GM12878 (cell line): ENCODE measurements around the gene RPRD1B. TPM values are rescaled to one million over a fixed set of nuclear protein-coding genes. Genes with fewer than 3 reads are reported as not detected.

Experiments used
- ATAC-seq: fragments of 200-7000 bp; cut with Tn5 transposase; 3 replicates; pipeline ENCODE4 v1.9.1; 2020; ENCODE audit warnings: mild to moderate bottlenecking, moderate library complexity
- BruUV-seq: library from RNA; stranded (reverse); fragments of 400-500 nt; replicated peaks from 2 replicates; lab custom pipeline; 2021; lab: Mats Ljungman, UMichigan
- CTCF ChIA-PET: fragments of 300-600 bp; sonication (Branson Sonifier 250); formaldehyde crosslinking; extraction: SDS; loops from one replicate; lab custom pipeline; 2021; ENCODE audit warnings: inconsistent platforms; lab: Yijun Ruan, JAX
- POLR2A ChIA-PET: fragments of 350-600 bp; formaldehyde crosslinking; extraction: SDS; loops from one replicate; lab custom pipeline; 2021; ENCODE audit warnings: inconsistent platforms; lab: Charles Lee
- RAD21 ChIA-PET: fragments of 300-600 bp; sonication (Branson Sonifier 250); formaldehyde crosslinking; loops from one replicate; lab custom pipeline; 2023; ENCODE audit warnings: antibody characterized with exemption; ENCODE audit not compliant: unreplicated experiment; lab: Charles Lee
- SMC1A ChIA-PET: fragments of 300-600 bp; sonication (Branson Sonifier 250); formaldehyde crosslinking; loops from one replicate; lab custom pipeline; 2023; ENCODE audit not compliant: unreplicated experiment, uncharacterized antibody; lab: Charles Lee
- DNase-seq: peaks from one replicate; pipeline ENCODE4 v3.0.0-alpha.2; 2011; ENCODE audit warnings: low read depth, low spot score
- FAIRE-seq: peaks from 3 replicates; lab custom pipeline; 2011; peaks lifted over from hg19 to GRCh38; lab: Jason Lieb, UNC
- H2AFZ ChIP-seq: 2 replicates; pipeline ENCODE4 v1.6.0; 2011; ENCODE audit warnings: low read depth, low read length, control low read depth; ENCODE audit not compliant: control insufficient read depth
- H3K27ac ChIP-seq: 2 replicates; pipeline ENCODE4 v1.5.1; 2011; ENCODE audit warnings: control low read depth; ENCODE audit not compliant: control insufficient read depth, insufficient read depth
- H3K27me3 ChIP-seq, 2 experiments: replicated peaks in 1 of 2; 2 replicates each; pipeline versions ENCODE4 v1.6.0 to v1.6.1; 2011; ENCODE audit warnings: low read length in 1 of 2; ENCODE audit not compliant: control insufficient read depth in 2 of 2, insufficient read depth in 2 of 2
- H3K36me3 ChIP-seq, 2 experiments: 2 replicates each; pipeline ENCODE4 v1.5.1; 2011; ENCODE audit warnings: low read length in 1 of 2; ENCODE audit not compliant: control insufficient read depth in 2 of 2, insufficient read depth in 2 of 2
- H3K4me1 ChIP-seq: 2 replicates; pipeline ENCODE4 v1.6.1; 2011; ENCODE audit warnings: mild to moderate bottlenecking, low read length, moderate library complexity, mixed read lengths; ENCODE audit not compliant: control insufficient read depth, insufficient read depth
- H3K4me2 ChIP-seq: 2 replicates; pipeline ENCODE4 v1.6.0; 2011; ENCODE audit warnings: control low read depth; ENCODE audit not compliant: control insufficient read depth, insufficient read depth
- H3K4me3 ChIP-seq: fragments of 200-600 bp; sonication (generic); 2 replicates; pipeline ENCODE4 v1.5.1; 2016
- H3K79me2 ChIP-seq: 2 replicates; pipeline ENCODE4 v1.6.0; 2011; ENCODE audit warnings: low read length; ENCODE audit not compliant: control insufficient read depth, insufficient read depth
- H3K9ac ChIP-seq: 2 replicates; pipeline ENCODE4 v1.8.0; 2011; ENCODE audit warnings: low read length, control low read depth, mixed read lengths; ENCODE audit not compliant: control insufficient read depth, insufficient read depth
- H3K9me3 ChIP-seq: replicated peaks from 3 replicates; pipeline ENCODE4 v1.5.1; 2011; ENCODE audit warnings: mild to moderate bottlenecking, low read length; ENCODE audit not compliant: control insufficient read depth, insufficient read depth
- H4K20me1 ChIP-seq: 2 replicates; pipeline ENCODE4 v1.6.0; 2011; ENCODE audit not compliant: control insufficient read depth, insufficient read depth
- ASH2L ChIP-seq: fragments of 300-600, 200-600 bp; sonication (generic); IDR thresholded peaks from 2 replicates; pipeline ENCODE4 v1.6.1; 2017; ENCODE audit warnings: low read depth, mild to moderate bottlenecking, borderline replicate concordance
- ATF7 ChIP-seq: fragments of 450-650 bp; IDR thresholded peaks from 2 replicates; pipeline ENCODE4 v1.6.1; 2016; ENCODE audit warnings: low read depth, mild to moderate bottlenecking
- GABPA ChIP-seq: IDR thresholded peaks from 2 replicates; pipeline ENCODE4 v1.6.1; 2014; ENCODE audit warnings: antibody characterized with exemption, low read depth, mild to moderate bottlenecking, inconsistent platforms
- HDGF ChIP-seq: fragments of 450-650 bp; IDR thresholded peaks from 2 replicates; pipeline ENCODE4 v1.6.1; 2016; ENCODE audit warnings: antibody characterized with exemption
- NRF1 ChIP-seq: conservative IDR thresholded peaks from 2 replicates; pipeline ENCODE4 v1.6.1; 2011; ENCODE audit warnings: mild to moderate bottlenecking, low read depth, low read length, improper control_type of control experiment
- RB1 ChIP-seq: fragments of 450-650 bp; formaldehyde crosslinking; IDR thresholded peaks from 2 replicates; pipeline ENCODE4 v1.6.1; 2017; ENCODE audit warnings: mild to moderate bottlenecking, borderline replicate concordance
- SMAD1 ChIP-seq: fragments of 450-650 bp; IDR thresholded peaks from 2 replicates; pipeline ENCODE4 v1.6.1; 2018; ENCODE audit warnings: mild to moderate bottlenecking, low read depth; ENCODE audit not compliant: partially characterized antibody
- SMC3 ChIP-seq: IDR thresholded peaks from 2 replicates; pipeline ENCODE4 v1.6.1; 2011; ENCODE audit warnings: low read length, improper control_type of control experiment, borderline replicate concordance
- TARDBP ChIP-seq: IDR thresholded peaks from 2 replicates; pipeline ENCODE4 v1.6.1; 2016; ENCODE audit warnings: borderline replicate concordance
- ZNF384 ChIP-seq: IDR thresholded peaks from 2 replicates; pipeline ENCODE4 v1.6.1; 2012; ENCODE audit warnings: low read depth, mild to moderate bottlenecking, low read length, improper control_type of control experiment, borderline replicate concordance
- WGBS: methylation state at CpG from one replicate; pipeline ENCODE4 v1.1.6; 2016; ENCODE audit warnings: low lambda C conversion rate; ENCODE audit not compliant: insufficient replicate concordance, insufficient coverage; ENCODE audit errors: missing lambda C conversion rate; 5-methylcytosine and 5-hydroxymethylcytosine counted together
- in situ Hi-C: fragments of 300-500 bp; cut with MboI; formaldehyde crosslinking; loops from 9 replicates; pipeline ENCODE4 v1.14.3; 2018; ENCODE audit warnings: mixed read lengths
- intact Hi-C: fragments of 100-400 bp; cut with micrococcal nuclease; formaldehyde crosslinking; loops from one replicate; pipeline ENCODE4 v1.14.2; 2022; ENCODE audit not compliant: unreplicated experiment
- polyA plus RNA-seq, 11 experiments: library from polyadenylated mRNA; depleted of rRNA in 4 of 11; unstranded in 6 of 11; stranded (reverse) in 5 of 11; fragments of >200 nt; fragmentation: Nextera tagmentation in 4 of 11; fragmentation: Illumina TruSeq in 1 of 11; extraction: Ambion mirVana in 4 of 11; extraction: Trizol in 1 of 11; gene quantifications; 1 replicate in 1 of 11; 2 replicates in 10 of 11; pipeline versions ENCODE4 v1.2.1 to v1.2.3, GENCODE V29; 2011 to 2016; ENCODE audit warnings: inconsistent platforms in 2 of 11, missing spikeins in 2 of 11, low read depth in 1 of 11
- total RNA-seq, 4 experiments: library from RNA; depleted of rRNA in 3 of 4; stranded (reverse); fragments of >200 nt in 3 of 4; fragmentation: Illumina TruSeq in 1 of 4; extraction: Trizol in 1 of 4; gene quantifications; 2 replicates each; pipeline versions ENCODE4 v1.2.1 to v1.2.3, GENCODE V29; 2013 to 2021
- TF ChIP-seq, protein P1 (sequence below): fragments of 450-650 bp; IDR thresholded peaks from 2 replicates; pipeline ENCODE4 v1.6.1; 2017; ENCODE audit warnings: antibody characterized with exemption, mild to moderate bottlenecking, moderate library complexity
- TF ChIP-seq, protein P2 (sequence below): fragments of 450-650 bp; formaldehyde crosslinking; IDR thresholded peaks from 2 replicates; pipeline ENCODE4 v1.4.0; 2020; ENCODE audit warnings: mild to moderate bottlenecking, moderate library complexity

Gene RPRD1B
- total and polyA plus RNA-seq, 10 of the 15 experiments (the other 5 are each of a cell fraction or from before 2014, with no cell fraction given) = 5.2 to 40.2 (median 30.0) TPM

DNA sequence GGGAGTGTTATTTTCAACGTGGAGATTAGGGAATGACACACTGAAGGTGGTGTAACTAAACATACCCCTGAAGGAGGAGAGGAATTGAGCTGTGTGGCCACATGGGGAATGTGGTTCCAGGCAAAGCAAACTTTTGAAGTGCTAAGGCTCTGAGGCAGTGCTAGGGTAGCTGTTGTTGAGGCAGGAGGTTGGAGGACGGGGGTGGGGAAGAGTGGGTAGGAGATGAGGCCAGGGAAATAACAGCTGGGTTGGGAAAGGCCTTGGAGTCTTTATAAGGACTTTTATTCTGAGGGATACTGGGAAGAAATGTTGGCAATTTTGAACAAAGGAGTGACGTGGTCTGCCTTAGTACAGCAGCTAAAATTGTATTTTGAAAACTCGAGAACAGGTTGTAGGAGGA lies 13.0 kb downstream of the RPRD1B start:
- ChIA-PET SMC1A (interaction anchor here (0.8 to 1.4 kb wide), 3 partner anchors 11 to 26 kb away, joined by 3 read pairs; no protein-coding TSS in a partner anchor), RAD21 (no interaction called here), CTCF (interaction anchor here (0.9 to 1.4 kb wide), 4 partner anchors 8 to 175 kb away, joined by 3 to 4 read pairs (median 3); no protein-coding TSS in a partner anchor), POLR2A (no interaction called here)
- intact Hi-C loops (no loop called here), in situ Hi-C loops (no loop called here)
- no peak overlapping the region for H3K9ac ChIP-seq
- no peaks in the 10 kb centered on the region for H3K27me3 ChIP-seq
- no TSS peak for BruUV-seq
- H2AFZ ChIP-seq = no peak overlapping the region
- no peak for DNase-seq
- no peaks in the 10 kb centered on the region for H3K9me3 ChIP-seq
- H3K4me1 ChIP-seq = no peaks in the 10 kb centered on the region
- WGBS = 91% methylated on average over 4 of the region's 4 CpGs
- H3K79me2 ChIP-seq = peaks cover 6% of the 10 kb centered on the region
- H3K27ac ChIP-seq = no peak overlapping the region
- no peak for FAIRE-seq
- no peak overlapping the region for H3K4me2 ChIP-seq
- H4K20me1 ChIP-seq = no peaks in the 10 kb centered on the region
- H3K4me3 ChIP-seq = no peak overlapping the region
- no peak for TF ChIP-seq GABPA
- TF ChIP-seq ATF7 = no peak
- TF ChIP-seq SMC3 = no peak
- TF ChIP-seq TARDBP = no peak
- no peak for TF ChIP-seq ZNF384
- TF ChIP-seq, protein P1, sequence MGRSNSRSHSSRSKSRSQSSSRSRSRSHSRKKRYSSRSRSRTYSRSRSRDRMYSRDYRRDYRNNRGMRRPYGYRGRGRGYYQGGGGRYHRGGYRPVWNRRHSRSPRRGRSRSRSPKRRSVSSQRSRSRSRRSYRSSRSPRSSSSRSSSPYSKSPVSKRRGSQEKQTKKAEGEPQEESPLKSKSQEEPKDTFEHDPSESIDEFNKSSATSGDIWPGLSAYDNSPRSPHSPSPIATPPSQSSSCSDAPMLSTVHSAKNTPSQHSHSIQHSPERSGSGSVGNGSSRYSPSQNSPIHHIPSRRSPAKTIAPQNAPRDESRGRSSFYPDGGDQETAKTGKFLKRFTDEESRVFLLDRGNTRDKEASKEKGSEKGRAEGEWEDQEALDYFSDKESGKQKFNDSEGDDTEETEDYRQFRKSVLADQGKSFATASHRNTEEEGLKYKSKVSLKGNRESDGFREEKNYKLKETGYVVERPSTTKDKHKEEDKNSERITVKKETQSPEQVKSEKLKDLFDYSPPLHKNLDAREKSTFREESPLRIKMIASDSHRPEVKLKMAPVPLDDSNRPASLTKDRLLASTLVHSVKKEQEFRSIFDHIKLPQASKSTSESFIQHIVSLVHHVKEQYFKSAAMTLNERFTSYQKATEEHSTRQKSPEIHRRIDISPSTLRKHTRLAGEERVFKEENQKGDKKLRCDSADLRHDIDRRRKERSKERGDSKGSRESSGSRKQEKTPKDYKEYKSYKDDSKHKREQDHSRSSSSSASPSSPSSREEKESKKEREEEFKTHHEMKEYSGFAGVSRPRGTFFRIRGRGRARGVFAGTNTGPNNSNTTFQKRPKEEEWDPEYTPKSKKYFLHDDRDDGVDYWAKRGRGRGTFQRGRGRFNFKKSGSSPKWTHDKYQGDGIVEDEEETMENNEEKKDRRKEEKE = no peak
- no peak for TF ChIP-seq HDGF
- TF ChIP-seq RB1 = no peak
- no peak for TF ChIP-seq SMAD1
- TF ChIP-seq, protein P2, sequence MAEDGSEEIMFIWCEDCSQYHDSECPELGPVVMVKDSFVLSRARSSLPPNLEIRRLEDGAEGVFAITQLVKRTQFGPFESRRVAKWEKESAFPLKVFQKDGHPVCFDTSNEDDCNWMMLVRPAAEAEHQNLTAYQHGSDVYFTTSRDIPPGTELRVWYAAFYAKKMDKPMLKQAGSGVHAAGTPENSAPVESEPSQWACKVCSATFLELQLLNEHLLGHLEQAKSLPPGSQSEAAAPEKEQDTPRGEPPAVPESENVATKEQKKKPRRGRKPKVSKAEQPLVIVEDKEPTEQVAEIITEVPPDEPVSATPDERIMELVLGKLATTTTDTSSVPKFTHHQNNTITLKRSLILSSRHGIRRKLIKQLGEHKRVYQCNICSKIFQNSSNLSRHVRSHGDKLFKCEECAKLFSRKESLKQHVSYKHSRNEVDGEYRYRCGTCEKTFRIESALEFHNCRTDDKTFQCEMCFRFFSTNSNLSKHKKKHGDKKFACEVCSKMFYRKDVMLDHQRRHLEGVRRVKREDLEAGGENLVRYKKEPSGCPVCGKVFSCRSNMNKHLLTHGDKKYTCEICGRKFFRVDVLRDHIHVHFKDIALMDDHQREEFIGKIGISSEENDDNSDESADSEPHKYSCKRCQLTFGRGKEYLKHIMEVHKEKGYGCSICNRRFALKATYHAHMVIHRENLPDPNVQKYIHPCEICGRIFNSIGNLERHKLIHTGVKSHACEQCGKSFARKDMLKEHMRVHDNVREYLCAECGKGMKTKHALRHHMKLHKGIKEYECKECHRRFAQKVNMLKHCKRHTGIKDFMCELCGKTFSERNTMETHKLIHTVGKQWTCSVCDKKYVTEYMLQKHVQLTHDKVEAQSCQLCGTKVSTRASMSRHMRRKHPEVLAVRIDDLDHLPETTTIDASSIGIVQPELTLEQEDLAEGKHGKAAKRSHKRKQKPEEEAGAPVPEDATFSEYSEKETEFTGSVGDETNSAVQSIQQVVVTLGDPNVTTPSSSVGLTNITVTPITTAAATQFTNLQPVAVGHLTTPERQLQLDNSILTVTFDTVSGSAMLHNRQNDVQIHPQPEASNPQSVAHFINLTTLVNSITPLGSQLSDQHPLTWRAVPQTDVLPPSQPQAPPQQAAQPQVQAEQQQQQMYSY (CRISPR knock-in tag) = no peak
- no peak for TF ChIP-seq NRF1
- no peak for TF ChIP-seq ASH2L
- no peak for ATAC-seq
- H3K36me3 ChIP-seq = peaks cover 6 to 48% of the 10 kb centered on the region in 2 experiments
